Measurements from ENCODE around the gene PRCC. TPM values are rescaled to one million over a fixed set of nuclear protein-coding genes. Genes with fewer than 3 reads are reported as not detected.

PRCC gene
- polyA plus RNA-seq, 2 of the 4 experiments (the other 2 are of a cell fraction) = 44.5 to 52.0 TPM

- ATAC-seq (peak; percentile 59 to 69; a peak in 5 of 6 replicates), DNase-seq (ENCODE audit: low read depth in 1 of 2, low spot score in 1 of 2) (no peak), FAIRE-seq (no peak)
- Histone ChIP-seq H3K4me3 (no peak overlapping the region), H3K27ac (no peak overlapping the region), H3K4me1 (no peaks in the 10 kb centered on the region), H3K9me3 (no peaks in the 10 kb centered on the region), H3K4me2 (no peak overlapping the region)
- TF ChIP-seq USF2 (IDR thresholded peaks at IDR 0.05) = no peak
- TF ChIP-seq HMGXB4 (CRISPR knock-in tag; IDR thresholded peaks at IDR 0.05; ENCODE audit: borderline replicate concordance) = no peak
- no peak for TF ChIP-seq FOXS1 (CRISPR knock-in tag; IDR thresholded peaks at IDR 0.05)
- TF ChIP-seq ZNF302 (CRISPR knock-in tag; IDR thresholded peaks at IDR 0.05) = no peak
- no peak for TF ChIP-seq MAZ (IDR thresholded peaks at IDR 0.05; ENCODE audit: borderline replicate concordance, low read depth, low read length)
- TF ChIP-seq KDM5A (IDR thresholded peaks at IDR 0.05) = no peak
- no peak for TF ChIP-seq NFE2L2 (conservative IDR thresholded peaks at IDR 0.05; ENCODE audit: low read length)
- TF ChIP-seq, protein P1, sequence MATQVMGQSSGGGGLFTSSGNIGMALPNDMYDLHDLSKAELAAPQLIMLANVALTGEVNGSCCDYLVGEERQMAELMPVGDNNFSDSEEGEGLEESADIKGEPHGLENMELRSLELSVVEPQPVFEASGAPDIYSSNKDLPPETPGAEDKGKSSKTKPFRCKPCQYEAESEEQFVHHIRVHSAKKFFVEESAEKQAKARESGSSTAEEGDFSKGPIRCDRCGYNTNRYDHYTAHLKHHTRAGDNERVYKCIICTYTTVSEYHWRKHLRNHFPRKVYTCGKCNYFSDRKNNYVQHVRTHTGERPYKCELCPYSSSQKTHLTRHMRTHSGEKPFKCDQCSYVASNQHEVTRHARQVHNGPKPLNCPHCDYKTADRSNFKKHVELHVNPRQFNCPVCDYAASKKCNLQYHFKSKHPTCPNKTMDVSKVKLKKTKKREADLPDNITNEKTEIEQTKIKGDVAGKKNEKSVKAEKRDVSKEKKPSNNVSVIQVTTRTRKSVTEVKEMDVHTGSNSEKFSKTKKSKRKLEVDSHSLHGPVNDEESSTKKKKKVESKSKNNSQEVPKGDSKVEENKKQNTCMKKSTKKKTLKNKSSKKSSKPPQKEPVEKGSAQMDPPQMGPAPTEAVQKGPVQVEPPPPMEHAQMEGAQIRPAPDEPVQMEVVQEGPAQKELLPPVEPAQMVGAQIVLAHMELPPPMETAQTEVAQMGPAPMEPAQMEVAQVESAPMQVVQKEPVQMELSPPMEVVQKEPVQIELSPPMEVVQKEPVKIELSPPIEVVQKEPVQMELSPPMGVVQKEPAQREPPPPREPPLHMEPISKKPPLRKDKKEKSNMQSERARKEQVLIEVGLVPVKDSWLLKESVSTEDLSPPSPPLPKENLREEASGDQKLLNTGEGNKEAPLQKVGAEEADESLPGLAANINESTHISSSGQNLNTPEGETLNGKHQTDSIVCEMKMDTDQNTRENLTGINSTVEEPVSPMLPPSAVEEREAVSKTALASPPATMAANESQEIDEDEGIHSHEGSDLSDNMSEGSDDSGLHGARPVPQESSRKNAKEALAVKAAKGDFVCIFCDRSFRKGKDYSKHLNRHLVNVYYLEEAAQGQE (IDR thresholded peaks at IDR 0.05) = no peak
- no peak for TF ChIP-seq BHLHE40 (IDR thresholded peaks at IDR 0.05; ENCODE audit: low read depth, low read length)
- TF ChIP-seq CBX8 (IDR thresholded peaks at IDR 0.05) = no peak
- TF ChIP-seq BCL3 (IDR thresholded peaks at IDR 0.05) = no peak
- no peak for TF ChIP-seq TFCP2L1 (CRISPR knock-in tag; IDR thresholded peaks at IDR 0.05)
- 13% methylated on average over 5 of the region's 5 CpGs for WGBS (ENCODE audit: missing lambda C conversion rate)
- CTCF ChIA-PET = interaction anchor here (0.5 to 12.5 kb wide), 5 partner anchors 28 to 95 kb away, joined by 3 to 239 read pairs (median 13); partner anchors contain the start of gene NTRK1
- POLR2A ChIA-PET = no interaction called here
These were observed 65.1 kb downstream of the PRCC start for GRCh38 chr1:156832434-156832833.

DNA sequence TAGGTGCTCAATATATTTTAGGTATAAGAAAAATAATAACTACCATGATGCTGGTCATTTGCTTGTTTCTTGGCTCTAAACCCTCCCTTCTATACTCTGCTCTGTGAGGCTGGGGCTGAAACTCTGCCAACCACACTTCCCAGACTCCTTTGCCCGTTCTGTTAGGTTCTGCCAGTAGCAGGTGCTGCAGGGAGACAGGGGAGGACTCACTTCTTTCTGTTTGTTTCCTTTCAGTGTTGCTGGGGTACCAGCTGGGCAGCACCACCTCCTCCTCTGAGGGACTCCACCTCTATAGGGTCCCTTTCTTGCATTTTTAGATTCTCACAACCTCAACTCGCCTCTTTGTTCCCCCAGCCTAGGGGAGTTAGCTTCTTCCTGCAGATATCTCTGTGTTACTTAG lies 66.3 kb downstream of the PRCC start:
- Histone ChIP-seq H3K27ac (no peak overlapping the region), H3K4me1 (no peaks in the 10 kb centered on the region), H3K4me3 (no peak overlapping the region), H3K9me3 (no peaks in the 10 kb centered on the region), H3K4me2 (no peak overlapping the region)
- ATAC-seq (no peak), DNase-seq (ENCODE audit: low read depth in 1 of 2, low spot score in 1 of 2) (no peak), FAIRE-seq (no peak)
- ChIA-PET POLR2A (interaction anchor here (0.5 kb wide), 1 partner anchor 11 kb away, joined by 4 read pairs; no protein-coding TSS in a partner anchor), CTCF (interaction anchor here (0.7 to 12.5 kb wide), 9 partner anchors 11 to 158 kb away, joined by 3 to 239 read pairs (median 5); partner anchors contain the start of gene NTRK1)
- WGBS (ENCODE audit: missing lambda C conversion rate) = 42% methylated on average over 2 of the region's 2 CpGs
- TF ChIP-seq RCOR1 (IDR thresholded peaks at IDR 0.05; ENCODE audit: low read depth, low read length) = no peak
- TF ChIP-seq HMGXB4 (CRISPR knock-in tag; IDR thresholded peaks at IDR 0.05; ENCODE audit: borderline replicate concordance) = no peak
- no peak for TF ChIP-seq HES2 (IDR thresholded peaks at IDR 0.05)
- TF ChIP-seq FOSL2 (IDR thresholded peaks at IDR 0.05) = no peak
- TF ChIP-seq FOSL2 (CRISPR knock-in tag; IDR thresholded peaks at IDR 0.05) = no peak
- TF ChIP-seq, protein P2, sequence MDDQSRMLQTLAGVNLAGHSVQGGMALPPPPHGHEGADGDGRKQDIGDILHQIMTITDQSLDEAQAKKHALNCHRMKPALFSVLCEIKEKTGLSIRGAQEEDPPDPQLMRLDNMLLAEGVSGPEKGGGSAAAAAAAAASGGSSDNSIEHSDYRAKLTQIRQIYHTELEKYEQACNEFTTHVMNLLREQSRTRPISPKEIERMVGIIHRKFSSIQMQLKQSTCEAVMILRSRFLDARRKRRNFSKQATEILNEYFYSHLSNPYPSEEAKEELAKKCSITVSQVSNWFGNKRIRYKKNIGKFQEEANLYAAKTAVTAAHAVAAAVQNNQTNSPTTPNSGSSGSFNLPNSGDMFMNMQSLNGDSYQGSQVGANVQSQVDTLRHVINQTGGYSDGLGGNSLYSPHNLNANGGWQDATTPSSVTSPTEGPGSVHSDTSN (IDR thresholded peaks at IDR 0.05) = no peak

All from A549 (cell line).